Activated T-cell treated with anti-CD3 and anti-CD28 coated beads, Interleukin-2, amount 50 U/mL, for 48 hours (primary cell): ENCODE results near the gene LSM12.
"Not testable (repeated sequence)": the region's sequence is repeated elsewhere in the genome, so short reads cannot be mapped to it uniquely, and the experiment has no call there.

ENCODE experiments used
- DNase-seq, 2 experiments: peaks; one replicate each; pipeline ENCODE4 v3.0.0-alpha.2; 2020

LSM12 gene

GRCh38 chr17:44039829-44040635 lies 26.4 kb downstream of the LSM12 start:
- no peak for DNase-seq

GRCh38 chr17:44038604-44039011 lies 27.9 kb downstream of the LSM12 start:
- DNase-seq = no peak

GRCh38 chr17:44037471-44037870 lies 29.0 kb downstream of the LSM12 start:
- no peak for DNase-seq

GRCh38 chr17:44034688-44035087 lies 31.8 kb downstream of the LSM12 start:
- not testable (repeated sequence) for DNase-seq

- no peak for DNase-seq
These were observed 32.5 kb downstream of the LSM12 start for GRCh38 chr17:44033861-44034408.

- DNase-seq = no peak
These were observed 36.0 kb downstream of the LSM12 start for GRCh38 chr17:44030482-44030881.

- no peak for DNase-seq
These were observed 36.7 kb downstream of the LSM12 start for GRCh38 chr17:44029736-44030135.

- no peak for DNase-seq
These were observed 41.6 kb downstream of the LSM12 start for GRCh38 chr17:44024853-44025252.

- DNase-seq = no peak
These were observed 42.2 kb downstream of the LSM12 start for GRCh38 chr17:44024271-44024663.

GRCh38 chr17:44023545-44024270 lies 42.8 kb downstream of the LSM12 start:
- DNase-seq = no peak

GRCh38 chr17:44022246-44022645 lies 44.2 kb downstream of the LSM12 start:
- no peak for DNase-seq

- not testable (repeated sequence) for DNase-seq
These were observed 45.2 kb downstream of the LSM12 start for GRCh38 chr17:44021227-44021626.

- DNase-seq = peak; percentile 89 to 90
These were observed 51.9 kb downstream of the LSM12 start, which contains the start of gene TMEM101 for GRCh38 chr17:44014437-44015172. TSS of gene TMEM101 (minus strand) at chr17:44014963. CDS start at chr17:44014952, 11 bp downstream.

- DNase-seq = no peak
These were observed 52.4 kb downstream of the LSM12 start for GRCh38 chr17:44014133-44014436.

GRCh38 chr17:44012874-44013273 lies 53.6 kb downstream of the LSM12 start:
- DNase-seq = no peak

GRCh38 chr17:44012391-44012790 lies 54.1 kb downstream of the LSM12 start:
- DNase-seq = no peak

- DNase-seq = no peak
These were observed 54.6 kb downstream of the LSM12 start for GRCh38 chr17:44011876-44012275.

- DNase-seq = no peak
These were observed 55.4 kb downstream of the LSM12 start for GRCh38 chr17:44010966-44011647.

GRCh38 chr17:44008205-44008909 lies 58.1 kb downstream of the LSM12 start:
- DNase-seq = no peak

GRCh38 chr17:44007346-44008204 lies 58.9 kb downstream of the LSM12 start:
- no peak for DNase-seq
